HG03095 (cell line): ENCODE results near the gene KCND2.

Experiments
- ATAC-seq: cut with Tn5 transposase; IDR thresholded peaks from one replicate; pipeline ENCODE4 v1.9.1; 2021; ENCODE audit warnings: moderate library complexity; ENCODE audit not compliant: unreplicated experiment

Gene KCND2

DNA sequence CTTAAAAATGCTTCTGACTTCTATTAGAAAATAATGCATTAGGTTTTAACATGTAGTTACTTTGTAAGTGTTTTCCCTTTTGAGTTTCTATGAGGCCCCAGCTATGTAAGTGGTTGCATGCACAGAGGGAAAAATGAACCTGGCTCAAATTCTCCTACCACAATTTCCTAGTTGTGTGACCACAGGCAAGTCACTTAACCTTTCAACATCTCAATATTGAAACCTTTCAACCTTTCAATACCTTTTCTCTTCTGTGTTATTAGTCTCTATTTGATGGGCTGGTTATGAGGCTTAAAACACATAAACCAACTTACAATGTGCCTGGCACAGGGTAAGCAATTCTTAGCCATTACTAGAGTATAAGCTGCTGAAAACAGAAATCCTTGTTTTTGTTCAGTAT lies 203.0 kb downstream of the KCND2 start:
- peak; percentile 77 for ATAC-seq

- no peak for ATAC-seq
Measured at GRCh38 chr7:120480472-120480871, 207.5 kb downstream of the KCND2 start.

DNA sequence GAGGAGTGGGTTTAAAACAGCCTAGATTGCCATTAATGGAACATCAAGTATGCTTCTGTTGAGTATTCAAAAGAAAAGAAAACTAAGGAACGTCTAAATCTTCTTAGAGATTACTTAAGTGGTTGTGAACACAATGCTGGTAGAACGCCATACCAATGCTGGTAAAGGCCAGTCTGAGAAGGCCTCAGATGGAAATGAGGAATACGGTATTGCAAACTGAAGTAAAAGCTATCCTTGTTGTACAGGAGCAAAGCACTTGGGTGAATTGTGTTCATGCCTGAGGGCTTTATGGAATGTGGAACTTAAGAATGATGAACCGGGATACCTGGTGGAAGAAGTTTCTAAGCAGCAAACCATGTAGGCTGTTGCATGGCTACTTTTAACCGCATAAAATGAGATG lies 208.0 kb downstream of the KCND2 start:
- no peak for ATAC-seq

DNA sequence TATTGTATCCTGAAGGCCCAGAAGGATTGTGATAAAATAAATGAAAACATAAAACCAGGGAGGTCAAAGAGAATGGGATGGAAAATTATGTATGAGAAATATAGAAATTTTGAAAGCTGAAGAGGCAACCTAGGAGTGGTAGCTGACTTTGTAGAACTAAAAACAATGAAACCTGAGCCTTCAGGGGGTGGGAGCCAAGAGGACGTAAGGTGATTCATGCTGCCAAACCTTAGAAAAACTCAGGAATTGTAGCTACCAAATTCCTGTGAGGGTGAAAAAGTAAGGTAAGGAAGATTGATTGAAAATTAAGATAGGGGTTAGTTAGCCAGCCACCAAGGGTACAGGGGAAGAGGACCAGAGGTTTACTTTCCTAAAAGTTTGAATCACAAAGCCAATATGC lies 213.2 kb downstream of the KCND2 start:
- ATAC-seq = no peak

DNA sequence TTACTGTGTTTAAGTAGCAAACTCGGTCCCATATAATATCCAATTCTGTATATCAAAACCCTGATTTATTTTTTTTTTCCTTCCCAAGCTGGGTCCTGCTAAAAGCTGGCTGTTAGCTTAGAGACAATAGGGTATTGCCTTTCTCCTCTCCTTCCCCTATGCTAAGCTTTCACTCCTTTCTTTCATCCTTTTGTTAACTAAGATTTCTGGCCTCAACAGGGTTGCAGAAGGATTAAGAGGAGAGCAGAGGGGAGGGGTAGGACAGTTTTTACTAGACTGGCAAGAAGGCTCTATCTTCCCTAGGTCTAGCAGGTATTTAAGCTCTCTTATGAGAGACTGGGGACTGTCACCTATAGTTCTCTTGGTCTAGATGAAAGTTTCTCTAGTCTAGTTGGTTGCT lies 229.2 kb downstream of the KCND2 start:
- no peak for ATAC-seq

- ATAC-seq = no peak
Measured at GRCh38 chr7:120502825-120503224, 229.8 kb downstream of the KCND2 start.

DNA sequence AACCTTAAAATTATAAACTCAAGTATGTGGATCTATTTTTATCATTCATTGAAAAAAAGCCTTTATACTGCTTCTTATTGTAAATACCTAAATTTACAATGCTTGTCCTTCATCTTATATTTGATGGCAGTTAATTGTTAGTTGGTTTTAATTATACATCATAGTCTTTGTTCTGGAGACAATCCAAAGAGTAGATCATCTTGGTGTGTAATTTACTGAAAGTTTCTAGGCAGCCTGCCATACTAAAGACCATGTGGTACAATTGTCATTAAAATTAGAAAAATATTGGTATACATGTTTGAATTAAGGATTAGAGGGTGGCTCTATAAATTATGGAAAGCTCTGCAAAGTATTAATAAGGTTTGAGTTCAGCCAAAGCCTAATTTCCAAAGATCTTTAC lies 231.4 kb downstream of the KCND2 start:
- ATAC-seq = no peak

- no peak for ATAC-seq
Measured at GRCh38 chr7:120505770-120506169, 232.8 kb downstream of the KCND2 start.

DNA sequence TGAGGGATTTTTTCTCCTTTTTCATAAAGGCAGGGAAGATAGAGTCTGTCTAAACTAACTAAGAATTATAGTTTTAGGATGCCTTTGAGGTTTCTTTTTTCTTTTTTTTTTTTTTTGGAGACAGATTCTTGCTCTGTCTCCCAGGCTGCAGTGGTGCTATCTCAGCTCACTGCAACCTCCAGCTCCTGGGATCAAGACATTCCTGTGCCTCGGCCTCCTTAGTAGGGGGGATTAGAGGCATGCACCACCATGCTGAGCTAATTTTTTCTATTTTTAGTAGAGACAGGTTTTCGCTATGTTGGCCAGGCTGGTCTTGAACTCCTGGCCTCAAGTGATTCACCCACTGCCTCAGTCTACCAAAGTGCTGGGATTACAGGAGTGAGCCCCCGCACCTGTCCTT lies 239.7 kb downstream of the KCND2 start:
- ATAC-seq = no peak

GRCh38 chr7:120519224-120519623 lies 246.2 kb downstream of the KCND2 start:
- no peak for ATAC-seq

- no peak for ATAC-seq
Measured at GRCh38 chr7:120521761-120522737, 249.1 kb downstream of the KCND2 start.

DNA sequence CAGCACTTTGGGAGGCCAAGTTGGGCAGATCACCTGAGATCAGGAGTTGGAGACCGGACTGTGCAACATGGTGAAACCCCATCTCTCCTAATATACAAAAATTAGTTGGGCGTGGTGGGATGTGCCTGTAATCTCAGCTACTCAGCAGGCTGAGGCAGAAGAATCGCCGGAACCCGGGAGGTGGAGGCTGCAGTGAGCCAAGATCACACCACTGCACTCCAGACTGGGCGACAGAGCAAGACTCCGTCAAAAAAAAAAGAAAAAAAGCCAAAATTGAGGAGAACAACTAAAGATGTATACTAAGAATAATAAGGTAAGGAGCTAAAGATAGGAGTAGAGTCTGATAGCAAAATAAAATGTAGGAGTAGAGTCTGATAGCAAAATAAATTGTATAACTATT lies 251.0 kb downstream of the KCND2 start:
- no peak for ATAC-seq

DNA sequence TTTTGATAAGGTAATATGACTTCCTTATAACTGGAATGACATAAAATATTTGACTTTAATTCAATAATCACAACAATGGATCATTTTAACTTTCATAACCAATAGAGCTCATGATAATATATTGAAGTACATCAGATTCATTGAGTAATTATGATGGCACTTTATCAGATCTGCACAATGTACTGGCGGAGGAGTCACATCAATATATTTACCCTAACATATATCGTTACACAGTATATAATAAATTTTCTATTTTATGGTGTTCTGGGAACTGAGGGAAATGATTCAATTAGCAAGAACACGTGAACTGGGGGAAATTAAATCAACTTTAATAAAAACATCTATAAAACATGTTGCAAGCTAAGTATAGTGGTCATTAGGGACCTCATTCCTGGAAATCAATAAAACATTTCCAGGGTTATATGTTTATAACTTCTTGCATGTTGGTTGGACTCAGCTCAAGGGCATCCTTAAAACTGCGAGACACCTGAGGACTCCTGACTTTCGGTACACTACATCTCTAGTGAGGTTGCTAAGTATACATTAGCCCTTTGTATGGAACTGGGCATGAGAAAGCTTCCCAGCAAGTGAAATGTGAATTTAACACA lies 254.0 kb downstream of the KCND2 start:
- no peak for ATAC-seq

GRCh38 chr7:120529736-120530135 lies 256.8 kb downstream of the KCND2 start:
- no peak for ATAC-seq

GRCh38 chr7:120538335-120538734 lies 265.4 kb downstream of the KCND2 start:
- ATAC-seq = no peak

- no peak for ATAC-seq
Measured at GRCh38 chr7:120539321-120539720, 266.3 kb downstream of the KCND2 start.

DNA sequence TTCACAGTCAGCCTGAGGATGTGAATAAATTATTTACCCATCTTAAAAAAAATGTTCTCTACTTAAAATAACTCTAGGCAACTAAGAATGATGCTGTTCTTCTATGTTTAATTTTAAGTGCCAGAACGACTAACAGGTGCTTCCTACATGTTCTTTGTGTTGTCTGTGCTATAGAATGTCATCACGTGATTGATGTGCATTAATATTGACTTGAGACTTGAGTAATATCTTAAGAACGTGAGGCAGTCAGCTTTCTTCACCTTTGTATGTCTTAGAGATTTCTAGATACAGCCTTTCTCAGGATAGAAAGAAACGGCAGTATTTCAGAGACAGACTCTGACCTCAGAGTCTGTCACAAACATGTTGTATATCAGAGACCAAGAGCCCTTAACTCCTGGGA lies 274.6 kb downstream of the KCND2 start:
- ATAC-seq = no peak

DNA sequence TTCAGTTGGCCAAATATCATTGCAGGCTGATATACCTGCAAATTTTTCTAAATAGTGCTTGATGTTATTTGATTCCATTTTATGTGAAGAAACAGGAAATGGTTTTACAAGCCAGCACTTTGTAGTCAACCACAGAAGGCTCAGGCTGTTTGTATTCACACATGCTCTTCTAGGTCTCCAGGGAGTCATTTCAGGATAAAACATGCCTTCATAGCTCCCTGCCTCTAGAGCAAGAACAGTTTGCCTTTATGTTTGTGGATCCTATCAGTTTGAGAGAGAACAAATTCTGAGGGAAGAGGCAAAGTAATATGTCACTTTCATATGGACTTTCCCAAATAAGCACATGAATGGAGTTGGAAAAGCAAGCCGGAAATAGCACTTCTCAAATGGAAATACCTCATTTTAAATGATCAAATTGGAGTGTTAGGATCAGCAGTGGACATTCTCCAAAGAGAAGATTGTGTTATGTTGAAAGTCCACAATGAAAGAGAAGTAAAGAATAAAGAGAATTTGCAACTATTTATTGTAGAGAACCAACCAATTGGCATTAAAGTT lies 277.6 kb downstream of the KCND2 start:
- ATAC-seq = peak; percentile 39

GRCh38 chr7:120553491-120553890 lies 280.5 kb downstream of the KCND2 start:
- ATAC-seq = peak; percentile 52

GRCh38 chr7:120554960-120555571 lies 282.1 kb downstream of the KCND2 start:
- ATAC-seq = peak; percentile 66

- ATAC-seq = no peak
Measured at GRCh38 chr7:120564145-120564544, 291.2 kb downstream of the KCND2 start.

DNA sequence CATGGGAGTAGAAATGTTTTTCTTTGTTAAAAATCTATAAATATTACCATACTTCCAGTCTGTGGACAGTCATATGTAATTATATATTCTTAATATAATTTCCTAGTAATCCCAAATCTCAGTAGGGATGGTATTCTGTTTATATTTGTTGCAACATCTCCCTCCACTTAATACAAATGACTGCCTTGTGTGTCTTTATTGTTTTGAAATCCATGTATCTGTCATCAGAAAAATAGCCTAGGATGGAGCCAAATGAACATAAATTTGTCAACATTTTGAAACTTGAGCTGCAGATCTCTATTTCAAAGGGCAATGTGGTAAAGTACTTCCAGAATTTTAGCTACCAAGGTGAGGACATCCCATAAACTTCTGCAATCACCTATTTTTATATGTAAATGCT lies 294.2 kb downstream of the KCND2 start:
- ATAC-seq = no peak
